Type B pancreatic cell (in vitro differentiated cells): ENCODE results near the gene CRADD. TPM values are rescaled to one million over a fixed set of nuclear protein-coding genes. Genes with fewer than 3 reads are reported as not detected.

Source experiments
- DNase-seq: peaks from one replicate; pipeline ENCODE4 v3.0.0; 2021; ENCODE audit warnings: mixed read lengths; ENCODE audit not compliant: unreplicated experiment; ENCODE audit errors: extremely low spot score
- H3K27ac Mint-ChIP-seq: 2 replicates; pipeline ENCODE4 v1.8.0; 2021; ENCODE audit warnings: mild to moderate bottlenecking, mixed read lengths
- H3K27me3 Mint-ChIP-seq: 2 replicates; pipeline ENCODE4 v1.8.0; 2021; ENCODE audit warnings: mixed read lengths
- H3K36me3 Mint-ChIP-seq: 2 replicates; pipeline ENCODE4 v1.8.0; 2021; ENCODE audit warnings: mixed read lengths
- H3K4me1 Mint-ChIP-seq: one replicate; pipeline ENCODE4 v1.8.0; 2021; ENCODE audit warnings: mixed read lengths; ENCODE audit not compliant: unreplicated experiment
- H3K4me3 Mint-ChIP-seq: 2 replicates; pipeline ENCODE4 v1.8.0; 2021; ENCODE audit warnings: mild to moderate bottlenecking, mixed read lengths
- H3K9me3 Mint-ChIP-seq: 2 replicates; pipeline ENCODE4 v1.8.0; 2021; ENCODE audit warnings: mixed read lengths
- total RNA-seq: library from RNA; stranded (reverse); gene quantifications from 2 replicates; pipeline ENCODE4 v1.2.1, GENCODE V29; 2021; ENCODE audit warnings: low replicate concordance
- TF ChIP-seq, protein P1 (sequence below): fragments of 200-600 bp; sonication (generic); conservative IDR thresholded peaks from 2 replicates; pipeline ENCODE4 v1.5.0; 2021; ENCODE audit warnings: antibody characterized with exemption, mild to moderate bottlenecking

CRADD gene
- total RNA-seq, 1 donor from 2014 or later: 8.1 TPM

DNA sequence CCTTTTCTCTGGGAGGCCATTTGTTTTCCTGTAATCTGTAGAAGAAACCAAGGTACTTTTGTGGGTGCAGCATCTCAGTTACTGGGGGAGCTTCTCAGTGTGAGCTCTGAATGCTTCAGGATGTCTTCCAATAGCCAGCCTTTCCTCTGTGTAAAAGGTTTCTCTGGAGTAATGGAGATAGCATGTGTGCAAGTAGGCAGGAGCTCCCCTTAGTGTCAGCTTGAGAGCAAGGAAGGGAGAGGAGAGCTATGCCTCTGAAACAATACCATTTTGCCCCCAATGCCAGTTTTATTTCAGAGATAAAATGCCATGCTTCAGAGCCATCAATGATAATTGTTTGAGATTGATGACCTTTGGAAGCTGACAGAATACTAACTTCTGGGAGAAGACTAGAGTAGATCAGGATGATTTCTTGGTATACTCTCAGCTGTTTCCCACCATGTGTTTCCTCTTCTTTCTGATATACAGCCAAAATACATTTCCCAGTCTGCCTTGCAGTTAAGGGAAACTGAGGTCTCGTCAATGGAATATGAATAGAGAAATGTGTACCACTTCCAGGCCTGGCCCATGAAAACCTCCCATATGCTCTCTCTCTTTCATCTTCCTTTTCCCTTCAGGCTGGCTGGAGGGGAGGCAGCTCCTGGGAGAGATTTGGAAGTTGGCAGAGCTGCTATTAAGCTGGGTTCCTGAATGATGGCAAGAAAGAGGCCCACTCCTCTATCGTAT is 125.7 kb downstream of the CRADD start:
- H3K27me3 Mint-ChIP-seq: peaks cover 2% of the 10 kb centered on the region
- no peaks in the 10 kb centered on the region for H3K36me3 Mint-ChIP-seq
- peaks cover 4% of the 10 kb centered on the region for H3K9me3 Mint-ChIP-seq
- no peak overlapping the region for H3K4me3 Mint-ChIP-seq
- peak overlapping the region; percentile 18 for H3K27ac Mint-ChIP-seq
- peaks cover 35% of the 10 kb centered on the region for H3K4me1 Mint-ChIP-seq
- no peak for DNase-seq
- TF ChIP-seq, protein P1, sequence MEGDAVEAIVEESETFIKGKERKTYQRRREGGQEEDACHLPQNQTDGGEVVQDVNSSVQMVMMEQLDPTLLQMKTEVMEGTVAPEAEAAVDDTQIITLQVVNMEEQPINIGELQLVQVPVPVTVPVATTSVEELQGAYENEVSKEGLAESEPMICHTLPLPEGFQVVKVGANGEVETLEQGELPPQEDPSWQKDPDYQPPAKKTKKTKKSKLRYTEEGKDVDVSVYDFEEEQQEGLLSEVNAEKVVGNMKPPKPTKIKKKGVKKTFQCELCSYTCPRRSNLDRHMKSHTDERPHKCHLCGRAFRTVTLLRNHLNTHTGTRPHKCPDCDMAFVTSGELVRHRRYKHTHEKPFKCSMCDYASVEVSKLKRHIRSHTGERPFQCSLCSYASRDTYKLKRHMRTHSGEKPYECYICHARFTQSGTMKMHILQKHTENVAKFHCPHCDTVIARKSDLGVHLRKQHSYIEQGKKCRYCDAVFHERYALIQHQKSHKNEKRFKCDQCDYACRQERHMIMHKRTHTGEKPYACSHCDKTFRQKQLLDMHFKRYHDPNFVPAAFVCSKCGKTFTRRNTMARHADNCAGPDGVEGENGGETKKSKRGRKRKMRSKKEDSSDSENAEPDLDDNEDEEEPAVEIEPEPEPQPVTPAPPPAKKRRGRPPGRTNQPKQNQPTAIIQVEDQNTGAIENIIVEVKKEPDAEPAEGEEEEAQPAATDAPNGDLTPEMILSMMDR: no peak

DNA sequence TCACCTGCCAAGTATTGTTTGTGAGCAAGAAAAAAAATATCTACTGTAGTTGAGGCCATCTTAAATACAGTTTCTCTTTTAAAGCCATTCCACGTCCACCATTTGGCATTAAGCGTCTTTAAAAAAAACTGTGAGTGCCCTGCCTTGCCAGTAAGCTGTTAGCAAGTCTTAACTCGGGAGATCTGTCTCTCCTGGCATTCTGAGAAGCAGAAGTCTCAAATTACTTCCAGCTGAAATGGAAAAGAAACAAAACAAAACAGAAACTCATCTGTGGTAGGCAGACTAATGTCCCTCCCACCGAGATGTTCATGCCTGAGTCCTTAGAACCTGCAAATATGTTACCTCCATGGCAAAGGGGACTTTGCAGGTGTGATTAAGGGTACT is 126.2 kb downstream of the CRADD start:
- TF ChIP-seq, protein P1: no peak
- no peak for DNase-seq
- H3K27me3 Mint-ChIP-seq: peaks cover 2% of the 10 kb centered on the region
- no peak overlapping the region for H3K4me3 Mint-ChIP-seq
- H3K9me3 Mint-ChIP-seq: peaks cover 4% of the 10 kb centered on the region
- no peaks in the 10 kb centered on the region for H3K36me3 Mint-ChIP-seq
- H3K27ac Mint-ChIP-seq: peak overlapping the region; percentile 18
- H3K4me1 Mint-ChIP-seq: peaks cover 35% of the 10 kb centered on the region

DNA sequence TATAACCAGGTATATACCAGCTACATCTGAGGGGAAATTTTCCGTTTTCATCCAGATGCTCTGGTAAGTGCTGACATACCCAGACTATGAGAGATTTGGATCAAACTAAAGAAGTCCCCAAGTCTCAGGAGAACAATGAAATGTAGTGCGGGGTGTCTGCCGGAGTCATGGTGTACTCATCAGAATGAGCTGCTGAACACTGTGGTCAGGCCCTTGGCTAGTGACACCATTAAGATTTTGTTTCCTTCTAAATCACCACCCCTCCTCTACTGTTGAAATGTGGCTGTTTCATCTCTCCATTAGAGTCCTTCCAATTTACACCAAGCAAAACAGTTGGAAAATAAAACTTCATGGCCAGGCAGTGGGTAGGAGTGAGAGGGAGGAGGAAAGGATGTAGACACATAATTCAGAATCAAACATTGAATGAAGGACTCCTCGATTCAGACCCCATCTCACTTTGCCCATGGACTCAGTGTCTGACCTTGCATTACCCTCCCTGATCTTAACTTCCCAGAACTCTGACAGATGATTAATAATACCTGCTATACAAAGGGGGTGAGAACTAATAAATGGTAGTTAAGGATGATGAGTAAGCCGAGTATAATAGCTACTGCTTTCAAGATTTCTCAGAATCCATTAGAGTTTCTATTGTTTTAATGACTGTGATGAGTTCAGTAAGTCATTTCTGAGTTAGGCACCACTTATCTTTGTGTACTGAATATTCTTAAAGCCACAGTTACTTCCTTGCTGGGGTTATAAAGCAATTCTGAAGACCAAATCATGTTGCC is 127.4 kb downstream of the CRADD start:
- Mint-ChIP-seq H3K27ac (no peak overlapping the region), H3K27me3 (peaks cover 2% of the 10 kb centered on the region), H3K4me1 (peaks cover 35% of the 10 kb centered on the region), H3K4me3 (peak overlapping the region; percentile 23), H3K36me3 (no peaks in the 10 kb centered on the region), H3K9me3 (peaks cover 4% of the 10 kb centered on the region)
- TF ChIP-seq, protein P1: no peak
- no peak for DNase-seq

DNA sequence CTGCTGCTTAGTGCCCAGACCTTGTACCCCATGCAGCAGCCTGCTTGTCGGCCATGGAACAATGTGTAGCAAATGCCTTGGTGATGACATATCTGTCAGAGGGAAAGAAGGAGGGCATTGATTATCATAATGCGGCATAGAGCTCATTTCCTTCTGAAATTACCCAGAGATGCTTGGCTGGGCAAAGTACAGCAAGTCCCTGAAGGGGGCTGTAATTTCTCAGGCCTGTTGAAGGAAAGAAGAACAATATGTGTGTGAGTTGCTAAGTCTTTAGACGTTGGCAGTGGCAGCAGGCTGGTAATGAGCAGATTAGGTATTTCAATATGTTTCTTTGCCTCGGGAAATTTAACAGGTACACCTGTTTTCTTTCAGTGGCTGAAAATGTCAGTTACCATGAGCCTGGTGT is 128.6 kb downstream of the CRADD start:
- H3K27ac Mint-ChIP-seq: peak overlapping the region; percentile 60
- no peaks in the 10 kb centered on the region for H3K9me3 Mint-ChIP-seq
- peaks cover 36% of the 10 kb centered on the region for H3K4me1 Mint-ChIP-seq
- no peak for DNase-seq
- H3K27me3 Mint-ChIP-seq: peaks cover 2% of the 10 kb centered on the region
- TF ChIP-seq, protein P1: no peak
- H3K36me3 Mint-ChIP-seq: no peaks in the 10 kb centered on the region
- H3K4me3 Mint-ChIP-seq: peak overlapping the region; percentile 44

DNA sequence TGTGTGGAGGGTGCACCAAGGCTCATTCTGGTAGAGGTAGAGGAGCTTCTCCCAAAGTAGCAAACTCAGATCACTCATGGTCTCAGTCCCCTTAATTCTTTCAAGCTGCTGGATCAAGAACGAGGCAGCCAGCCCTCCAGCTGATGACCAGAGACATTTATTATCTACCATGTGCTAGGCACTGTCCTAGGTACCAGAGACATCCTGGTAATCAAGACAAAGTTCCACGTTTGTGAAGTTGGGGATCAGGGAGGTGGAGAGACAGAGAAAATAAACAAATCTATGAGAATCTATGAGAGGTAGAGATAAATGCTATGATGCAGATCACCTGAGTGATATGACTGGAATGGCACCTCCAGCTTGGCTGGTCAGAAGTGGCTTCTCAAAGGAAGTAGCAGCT is 130.2 kb downstream of the CRADD start:
- Mint-ChIP-seq H3K4me1 (peaks cover 42% of the 10 kb centered on the region), H3K27ac (no peak overlapping the region), H3K9me3 (no peaks in the 10 kb centered on the region), H3K36me3 (no peaks in the 10 kb centered on the region), H3K27me3 (peaks cover 2% of the 10 kb centered on the region), H3K4me3 (no peak overlapping the region)
- TF ChIP-seq, protein P1: no peak
- no peak for DNase-seq
